ENCODE measurements around the gene TUBA4B.

DNA sequence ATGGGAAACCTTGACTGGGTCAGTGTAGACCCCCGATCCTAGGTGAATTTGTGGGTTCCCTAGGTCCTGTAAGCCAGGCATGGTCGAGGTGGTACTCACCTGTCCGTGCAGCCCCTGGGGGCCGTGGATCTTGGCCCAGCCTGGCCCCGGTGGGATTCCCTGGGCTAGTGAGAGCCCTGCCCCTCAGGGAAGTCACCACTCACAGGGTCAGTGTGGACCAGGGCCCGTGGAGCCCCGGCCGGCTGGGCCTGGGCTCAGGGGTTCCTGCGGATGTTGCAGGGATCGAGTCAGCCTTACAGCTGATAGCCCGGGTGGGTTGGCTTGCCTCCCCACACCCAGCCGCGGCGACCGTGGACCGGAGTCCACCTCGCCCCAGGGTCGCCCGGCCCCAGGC is 24.1 kb upstream of the TUBA4B start:
- TF ChIP-seq TEAD4 (IDR thresholded peaks at IDR 0.05) (no peak), YY1 (IDR thresholded peaks at IDR 0.05; ENCODE audit: low read depth) (no peak), RAD21 (IDR thresholded peaks at IDR 0.05; ENCODE audit: low read depth) (no peak), USF1 (IDR thresholded peaks at IDR 0.05) (no peak), REST (IDR thresholded peaks at IDR 0.05; ENCODE audit: low read depth) (no peak), TAF1 (IDR thresholded peaks at IDR 0.05; ENCODE audit: low read depth) (no peak), EP300 (IDR thresholded peaks at IDR 0.05; ENCODE audit: borderline replicate concordance) (no peak), MAX (IDR thresholded peaks at IDR 0.05) (no peak), ZBTB7A (IDR thresholded peaks at IDR 0.05; ENCODE audit: low read depth) (no peak; the same call in 1 of the 2 replicates), CEBPB (IDR thresholded peaks at IDR 0.05) (no peak), NFIC (IDR thresholded peaks at IDR 0.05) (no peak), CREB1 (IDR thresholded peaks at IDR 0.05; ENCODE audit: low read depth) (no peak)

Measured in Ishikawa (cell line).